ENCODE measurements around the gene EGFL7. TPM values are rescaled to one million over a fixed set of nuclear protein-coding genes. Genes with fewer than 3 reads are reported as not detected.
A peak's percentile ranks its signal among the peaks of the same experiment; 100 is the strongest.

Gene EGFL7
- total RNA-seq, 4 donors from 2014 or later, result 12.3 to 64.7 (median 33.6) TPM

- Histone ChIP-seq H3K4me3 (peak overlapping the region in 1 of 4 donors; percentile 54), H3K27me3 (peaks cover 77% of the 10 kb centered on the region), H3K27ac (peak overlapping the region in 3 of 4 donors; percentile 52 to 72 (median 57)), H3K4me1 (peaks cover 9 to 15% (median 13%) of the 10 kb centered on the region in 4 donors), H3K36me3 (no peaks in the 10 kb centered on the region), H3K9me3 (no peaks in the 10 kb centered on the region)
- in situ Hi-C loops (cut with MboI; ENCODE audit: low pct_ligation_motif_present in 1 of 4, low pct_unique_long_range_greater_than_20kb in 1 of 4, low sequenced_read_pairs in 3 of 4), result no loop called here
- intact Hi-C loops (cut with DNase I; ENCODE audit: low total_unique reads), result no loop called here
- TF ChIP-seq POLR2AphosphoS5 (IDR thresholded peaks at IDR 0.05) (no peak), POLR2A (IDR thresholded peaks at IDR 0.05) (no peak), EP300 (IDR thresholded peaks at IDR 0.05; ENCODE audit: low read depth) (no peak), CTCF (IDR thresholded peaks at IDR 0.05) (no peak)
- 50% methylated on average over 6 of the region's 8 CpGs; no CpG with 5 or more reads in 1 of the 2 donors for WGBS, 2 donors (ENCODE audit: low coverage in 1 of 2)
- no peak for DNase-seq
Measured at GRCh38 chr9:136713550-136713949, 50.8 kb downstream of the EGFL7 start.

- Histone ChIP-seq H3K4me3 (no peak overlapping the region), H3K9me3 (no peaks in the 10 kb centered on the region), H3K27ac (peak overlapping the region in 3 of 4 donors; percentile 16 to 55 (median 52)), H3K27me3 (peaks cover 83% of the 10 kb centered on the region), H3K36me3 (no peaks in the 10 kb centered on the region), H3K4me1 (peaks cover 11 to 18% (median 15%) of the 10 kb centered on the region in 4 donors)
- no peak for DNase-seq
- in situ Hi-C loops (cut with MboI; ENCODE audit: low pct_ligation_motif_present in 1 of 4, low pct_unique_long_range_greater_than_20kb in 1 of 4, low sequenced_read_pairs in 3 of 4) (no loop called here), intact Hi-C loops (cut with DNase I; ENCODE audit: low total_unique reads) (no loop called here)
- TF ChIP-seq EP300 (IDR thresholded peaks at IDR 0.05; ENCODE audit: low read depth) (no peak), POLR2A (IDR thresholded peaks at IDR 0.05) (no peak), POLR2AphosphoS5 (IDR thresholded peaks at IDR 0.05) (no peak), CTCF (IDR thresholded peaks at IDR 0.05) (no peak)
- WGBS, 2 donors (ENCODE audit: low coverage in 1 of 2), result 52 to 62% methylated on average over 4 to 17 of the region's 17 CpGs
Measured at GRCh38 chr9:136714096-136714892, 51.6 kb downstream of the EGFL7 start.

GRCh38 chr9:136714893-136715274 is 52.2 kb downstream of the EGFL7 start:
- TF ChIP-seq EP300 (IDR thresholded peaks at IDR 0.05; ENCODE audit: low read depth) (no peak), POLR2AphosphoS5 (IDR thresholded peaks at IDR 0.05) (no peak), CTCF (IDR thresholded peaks at IDR 0.05) (no peak), POLR2A (IDR thresholded peaks at IDR 0.05) (no peak)
- no peak overlapping the region for H3K4me3 ChIP-seq
- 24% methylated on average over 5 of the region's 8 CpGs; no CpG with 5 or more reads in 1 of the 2 donors for WGBS, 2 donors (ENCODE audit: low coverage in 1 of 2)
- intact Hi-C loops (cut with DNase I; ENCODE audit: low total_unique reads) (no loop called here), in situ Hi-C loops (cut with MboI; ENCODE audit: low pct_ligation_motif_present in 1 of 4, low pct_unique_long_range_greater_than_20kb in 1 of 4, low sequenced_read_pairs in 3 of 4) (no loop called here)
- H3K9me3 ChIP-seq, result no peaks in the 10 kb centered on the region
- peaks cover 14 to 24% (median 17%) of the 10 kb centered on the region in 4 donors for H3K4me1 ChIP-seq
- peak overlapping the region in 1 of 4 donors; percentile 16 for H3K27ac ChIP-seq
- no peaks in the 10 kb centered on the region for H3K36me3 ChIP-seq
- DNase-seq, result no peak
- H3K27me3 ChIP-seq, result peaks cover 81% of the 10 kb centered on the region

- no peak overlapping the region for H3K4me3 ChIP-seq
- peaks cover 58% of the 10 kb centered on the region for H3K27me3 ChIP-seq
- no peak for TF ChIP-seq CTCF (IDR thresholded peaks at IDR 0.05)
- TF ChIP-seq POLR2A (IDR thresholded peaks at IDR 0.05), result no peak
- no peak for TF ChIP-seq EP300 (IDR thresholded peaks at IDR 0.05; ENCODE audit: low read depth)
- TF ChIP-seq POLR2AphosphoS5 (IDR thresholded peaks at IDR 0.05), result no peak
- in situ Hi-C loops (cut with MboI; ENCODE audit: low pct_ligation_motif_present in 1 of 4, low pct_unique_long_range_greater_than_20kb in 1 of 4, low sequenced_read_pairs in 3 of 4) (no loop called here), intact Hi-C loops (cut with DNase I; ENCODE audit: low total_unique reads) (no loop called here)
- WGBS, 2 donors (ENCODE audit: low coverage in 1 of 2), result 62 to 87% methylated on average over 3 to 15 of the region's 16 CpGs
- no peaks in the 10 kb centered on the region for H3K36me3 ChIP-seq
- no peaks in the 10 kb centered on the region for H3K9me3 ChIP-seq
- H3K4me1 ChIP-seq, result peaks cover 7 to 30% (median 23%) of the 10 kb centered on the region in 4 donors
- no peak for DNase-seq
- H3K27ac ChIP-seq, result no peak overlapping the region
Measured at GRCh38 chr9:136717399-136717798, 54.7 kb downstream of the EGFL7 start.
